Dedifferentiated amniotic fluid mesenchymal stem cell (primary cell): ENCODE measurements around the gene NTSR2.

ENCODE experiments used
- DNase-seq: peaks from one replicate; pipeline ENCODE4 v3.0.0-alpha.2; 2016; ENCODE audit errors: extremely low spot score

Gene NTSR2

GRCh38 chr2:11669454-11670291, at the start of gene NTSR2:
NTSR2 (minus strand) TSS chr2:11670195; CDS start chr2:11670129, 66 bp downstream.
- no peak for DNase-seq

- DNase-seq = no peak
These were observed 49.4 kb upstream of the NTSR2 start for GRCh38 chr2:11719230-11719977.

DNA sequence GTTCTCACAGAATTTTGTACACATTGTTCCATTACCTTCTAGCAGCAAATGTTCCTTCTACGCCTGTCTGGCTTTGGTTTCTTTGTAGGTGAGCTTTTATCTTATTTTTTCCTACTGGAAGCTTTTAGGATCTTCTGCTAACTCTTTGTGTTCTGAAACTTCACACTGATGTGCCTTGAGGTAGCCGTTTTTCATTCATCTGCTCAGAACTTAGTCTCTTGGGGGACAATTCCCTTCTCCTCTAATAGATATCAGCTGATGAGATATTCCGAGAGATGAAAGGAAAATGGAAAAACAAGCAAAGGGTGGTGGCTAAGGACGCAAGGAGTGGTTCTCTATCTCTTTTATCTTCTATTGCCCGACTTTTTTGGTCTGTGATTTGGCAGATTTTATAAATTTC, 48.6 kb upstream of the NTSR2 start:
- no peak for DNase-seq

DNA sequence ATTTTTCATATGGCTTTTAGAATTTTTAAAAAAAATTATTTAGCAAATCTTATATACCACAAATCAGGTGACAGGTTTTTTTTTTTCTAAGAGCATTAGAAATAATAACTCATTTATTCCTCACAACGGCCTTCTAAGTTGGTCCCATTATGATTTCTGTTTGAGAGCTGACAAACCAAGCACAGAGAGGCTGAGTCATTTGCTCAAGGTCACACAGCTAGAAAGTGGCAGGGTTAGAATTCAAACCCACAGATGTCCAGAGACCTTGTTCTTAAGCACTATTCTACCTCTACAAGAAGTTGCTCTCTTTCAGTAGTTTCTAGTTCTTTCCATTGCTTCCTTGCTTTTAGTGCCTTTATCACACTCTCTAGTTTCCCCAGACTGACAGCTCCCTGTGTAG, 47.6 kb upstream of the NTSR2 start:
- no peak for DNase-seq

DNA sequence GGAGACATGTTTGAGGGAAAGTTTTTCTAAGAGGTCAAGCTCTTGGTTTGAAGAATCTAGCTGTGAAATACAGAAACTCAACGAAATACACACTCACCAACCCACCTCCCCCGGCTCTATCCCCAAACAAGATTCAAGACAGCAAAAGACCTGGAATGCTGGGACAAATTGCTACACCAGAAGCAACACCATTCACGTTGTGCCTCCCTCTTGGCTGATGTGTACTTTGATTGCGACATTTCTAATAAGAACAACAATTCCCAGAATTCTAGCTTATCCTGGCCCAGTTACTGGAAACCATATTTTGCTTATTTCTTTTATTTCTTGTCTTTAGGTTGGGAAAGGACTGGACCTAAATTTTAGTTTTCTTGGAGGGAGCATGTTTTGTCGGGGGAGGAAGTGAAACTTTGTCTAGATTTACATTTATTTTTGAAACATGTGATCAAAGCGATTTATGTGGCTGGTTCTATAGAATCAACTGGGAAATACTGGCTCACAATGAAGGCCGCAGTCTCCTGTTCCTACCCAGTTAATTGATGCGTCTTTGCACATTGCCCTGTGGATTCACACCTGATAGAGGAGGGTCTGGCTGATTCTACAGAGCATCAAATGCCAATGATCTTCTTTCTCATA, 46.8 kb upstream of the NTSR2 start:
- no peak for DNase-seq

- DNase-seq = no peak
These were observed 46.1 kb upstream of the NTSR2 start for GRCh38 chr2:11715987-11716652.

DNA sequence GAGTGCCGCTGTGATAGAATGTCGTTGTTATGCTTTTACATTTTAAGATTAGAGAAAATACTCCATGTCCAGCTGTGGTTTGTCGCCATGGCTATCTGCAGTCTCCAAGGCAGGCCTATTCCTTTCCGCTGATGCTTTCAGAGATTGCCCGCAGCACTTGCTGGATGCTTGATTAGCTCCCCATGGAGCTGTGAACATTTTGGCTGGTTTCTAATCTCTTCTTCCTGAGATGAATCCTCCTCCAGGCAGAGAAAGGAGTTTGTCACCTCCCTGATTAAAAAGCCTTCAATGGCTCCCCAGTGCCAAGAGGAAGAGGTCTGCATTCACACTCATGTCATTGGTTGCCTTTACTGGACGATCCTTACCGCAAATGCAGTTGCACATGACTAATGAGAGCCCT, 43.8 kb upstream of the NTSR2 start:
- DNase-seq = no peak

- no peak for DNase-seq
These were observed 42.9 kb upstream of the NTSR2 start for GRCh38 chr2:11712866-11713265.

DNA sequence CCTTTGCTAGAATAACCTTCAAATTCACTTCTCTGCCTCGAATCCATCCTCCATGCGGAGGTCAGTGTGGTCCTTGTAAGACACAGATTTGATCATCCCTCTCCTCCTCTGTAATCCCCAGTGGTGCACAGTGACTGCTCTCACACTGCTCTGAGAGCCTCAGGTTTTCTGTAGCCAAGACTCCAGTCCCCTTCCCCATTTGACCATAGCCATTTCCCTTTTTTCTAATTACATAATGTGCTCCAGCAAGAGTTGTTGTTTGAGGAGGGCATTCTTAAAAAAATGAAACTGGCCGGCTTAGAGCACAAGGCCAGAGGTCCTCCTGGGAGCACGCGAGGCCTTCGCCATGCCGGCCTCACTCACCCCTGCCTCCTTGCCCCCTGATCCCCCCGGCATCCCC, 41.8 kb upstream of the NTSR2 start:
- no peak for DNase-seq

- no peak for DNase-seq
These were observed 41.3 kb upstream of the NTSR2 start for GRCh38 chr2:11711354-11711716.

DNA sequence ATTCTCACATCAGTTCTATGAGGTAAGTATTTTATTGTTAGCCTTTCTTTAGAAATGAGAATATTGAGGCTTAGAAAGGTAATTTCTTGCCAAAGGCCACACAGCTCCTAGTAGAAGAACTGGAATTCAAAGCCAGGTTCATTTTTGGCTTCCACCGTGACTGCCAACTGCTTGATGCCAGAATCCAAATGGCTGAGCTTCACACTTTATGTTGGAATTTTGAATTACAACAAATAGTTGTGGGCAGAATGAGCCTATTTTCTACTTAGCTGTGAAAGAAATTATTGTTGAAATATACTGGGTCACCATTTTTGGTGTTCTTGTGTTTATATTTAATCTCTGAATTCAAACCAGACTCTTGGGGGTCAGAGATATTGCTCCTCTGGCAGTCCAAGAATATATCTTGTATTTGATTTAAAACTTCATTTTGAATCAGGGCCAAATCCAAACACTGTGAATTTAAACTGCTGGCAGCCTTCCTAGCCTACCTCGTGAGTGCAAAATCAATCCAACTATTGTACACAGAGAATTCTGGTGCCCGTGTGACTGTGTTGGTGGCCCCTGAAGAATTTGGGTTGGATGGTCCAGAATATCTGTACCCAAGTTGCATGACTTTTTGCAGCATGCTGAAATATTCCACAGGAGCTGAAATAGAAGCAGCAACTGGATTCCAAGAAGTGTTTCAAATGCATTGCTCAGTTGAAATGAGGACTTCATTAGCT, 40.8 kb upstream of the NTSR2 start:
- no peak for DNase-seq

- DNase-seq = peak; percentile 57
These were observed 40.2 kb upstream of the NTSR2 start for GRCh38 chr2:11710210-11710609.

- DNase-seq = no peak
These were observed 39.3 kb upstream of the NTSR2 start for GRCh38 chr2:11709293-11709692.

DNA sequence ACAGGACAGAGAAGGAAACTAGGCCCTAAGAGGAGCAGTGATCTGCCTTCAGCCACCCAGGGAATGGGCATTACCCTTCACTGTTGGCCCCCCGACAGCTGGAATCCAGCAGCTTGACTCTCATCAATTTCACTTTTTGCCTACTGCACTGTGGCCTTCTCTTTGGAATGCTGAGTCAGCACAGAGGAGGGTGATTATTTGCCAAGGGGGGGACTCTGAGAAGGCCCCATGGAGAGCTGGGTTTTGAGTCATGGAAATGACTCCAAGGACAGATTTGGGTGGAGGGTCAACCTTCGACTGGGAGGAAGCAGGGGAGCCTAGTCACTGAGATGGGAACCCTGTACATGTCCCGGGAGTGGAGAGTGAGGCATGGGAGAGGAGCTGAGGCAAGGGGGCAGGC, 38.1 kb upstream of the NTSR2 start:
- DNase-seq = no peak

DNA sequence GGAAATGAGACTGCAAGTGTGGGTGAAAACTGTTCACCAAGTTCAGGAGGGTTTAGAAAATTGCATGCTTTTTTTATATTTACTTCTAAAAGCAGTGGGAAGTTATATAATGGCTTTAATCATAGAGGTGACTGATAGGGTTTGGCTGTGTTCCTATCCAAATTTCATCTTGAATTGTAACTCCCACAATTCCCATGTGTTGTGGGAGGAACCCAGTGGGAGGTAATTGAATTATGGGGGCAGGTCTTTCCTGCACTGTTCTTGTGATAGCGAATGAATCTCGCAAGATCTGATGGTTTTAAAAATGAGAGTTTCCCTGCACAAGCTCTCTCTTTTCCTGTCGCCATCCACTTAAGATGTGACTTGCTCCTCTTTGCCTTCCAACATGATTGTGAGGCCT, 35.7 kb upstream of the NTSR2 start:
- DNase-seq = no peak

DNA sequence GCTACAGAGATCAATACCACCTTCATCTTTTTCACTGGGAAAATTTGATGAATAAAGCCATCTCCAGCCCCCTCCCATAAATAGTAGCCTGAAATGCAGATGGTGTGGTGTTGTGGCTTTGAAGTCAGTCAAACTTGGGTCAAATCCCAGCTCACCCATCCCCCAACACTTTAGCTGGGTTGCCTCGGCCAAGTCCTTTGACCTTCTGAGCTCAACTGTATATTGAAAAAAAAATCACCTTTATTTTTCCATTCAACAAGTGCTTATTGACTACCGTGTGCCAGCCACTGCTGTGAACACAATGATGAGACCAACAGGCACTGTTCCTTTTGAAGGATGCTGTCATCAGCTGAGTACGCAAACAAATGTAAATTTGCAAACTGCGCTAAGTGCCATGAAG, 35.1 kb upstream of the NTSR2 start:
- DNase-seq = no peak

- DNase-seq = peak; percentile 18
These were observed 33.7 kb upstream of the NTSR2 start for GRCh38 chr2:11703700-11704099.

GRCh38 chr2:11702946-11703345, 33.0 kb upstream of the NTSR2 start:
- no peak for DNase-seq

DNA sequence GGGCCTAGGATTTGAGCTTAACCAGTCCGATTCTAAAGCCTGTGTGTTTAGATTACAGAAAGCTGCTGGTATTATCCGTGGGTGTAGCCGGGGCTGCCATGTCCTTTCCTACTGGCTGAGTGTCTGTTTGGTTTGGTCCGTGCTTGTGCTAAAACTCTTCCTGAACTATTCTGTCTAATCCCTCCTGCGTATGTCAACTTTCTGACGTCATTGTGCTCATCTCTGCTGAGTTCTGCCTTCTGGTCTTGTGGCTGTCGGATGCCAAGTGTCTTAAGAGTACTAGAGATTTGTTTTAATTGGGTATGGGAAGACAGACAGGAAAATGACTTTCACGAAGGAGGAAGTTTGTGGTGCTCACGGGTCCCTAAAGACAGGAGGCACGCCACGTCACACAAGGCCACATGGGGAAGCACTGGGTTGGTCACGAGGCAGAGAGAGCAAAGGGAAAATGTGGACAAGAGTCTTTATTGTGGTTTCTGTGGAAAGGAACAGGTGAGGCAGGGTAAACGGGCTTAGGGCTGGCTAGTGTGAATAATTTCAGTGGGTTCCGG, 31.8 kb upstream of the NTSR2 start:
- DNase-seq = no peak

- DNase-seq = no peak
These were observed 31.2 kb upstream of the NTSR2 start for GRCh38 chr2:11701206-11701605.
